HCT116 (cell line): Measurements from ENCODE around the gene TBX4. TPM values are rescaled to one million over a fixed set of nuclear protein-coding genes. Genes with fewer than 3 reads are reported as not detected.

Source experiments
- ATAC-seq: fragments of 200-7000 bp; cut with Tn5 transposase; 2 replicates; pipeline ENCODE4 v1.9.1; 2020; ENCODE audit warnings: mild to moderate bottlenecking, moderate library complexity
- BruUV-seq: library from RNA; stranded (reverse); fragments of 400-500 nt; replicated peaks from 2 replicates; lab custom pipeline; 2021; lab: Mats Ljungman, UMichigan
- CTCF ChIA-PET: fragments of 300-600 bp; sonication (Branson Sonifier 250); formaldehyde crosslinking; loops from one replicate; lab custom pipeline; 2021; ENCODE audit warnings: antibody characterized with exemption; lab: Charles Lee
- POLR2A ChIA-PET: fragments of 300-600, 350-600 bp; sonication (Branson Sonifier 250); formaldehyde crosslinking; loops from one replicate; lab custom pipeline; 2021; ENCODE audit warnings: antibody characterized with exemption; lab: Charles Lee
- RAD21 ChIA-PET, 2 experiments: fragments of 300-600 bp; sonication (Branson Sonifier 250); formaldehyde crosslinking; loops; one replicate each; lab custom pipeline; 2023; ENCODE audit warnings: low total read pairs in 2 of 2; ENCODE audit not compliant: uncharacterized antibody in 2 of 2, unreplicated experiment in 2 of 2, low non-redundant PET in 1 of 2; lab: Charles Lee
- DNase-seq: peaks from one replicate; pipeline ENCODE4 v3.0.0-alpha.2; 2010; ENCODE audit warnings: low read depth, low spot score
- H2AFZ ChIP-seq: fragments of 200-600 bp; shearing (Covaris generic), sonication (generic); 2 replicates; pipeline ENCODE4 v1.6.1; 2017; ENCODE audit warnings: low read depth, mixed run types, mixed read lengths, antibody characterized with exemption, low read length; ENCODE audit not compliant: poor library complexity, severe bottlenecking
- H3K27ac ChIP-seq: 2 replicates; pipeline ENCODE4 v1.5.1; 2012; ENCODE audit warnings: low read depth, low read length
- H3K27me3 ChIP-seq: fragments of 200-600 bp; sonication (generic); 2 replicates; pipeline ENCODE4 v1.6.1; 2016; ENCODE audit warnings: mixed run types, low read length, mixed read lengths; ENCODE audit not compliant: insufficient read depth
- H3K36me3 ChIP-seq, 2 experiments: fragments of 200-500 bp in 1 of 2; fragments of 200-600 bp in 1 of 2; sonication (Bioruptor generic) in 1 of 2; sonication (generic) in 1 of 2; 2 replicates each; pipeline versions ENCODE4 v1.5.1 to v1.6.1; 2014 to 2016; ENCODE audit warnings: low read length in 2 of 2, inconsistent platforms in 1 of 2, mixed read lengths in 1 of 2, mixed run types in 1 of 2; ENCODE audit not compliant: insufficient read depth in 2 of 2, control insufficient read depth in 1 of 2
- H3K4me1 ChIP-seq, 2 experiments: fragments of 200-600 bp in 1 of 2; sonication (generic) in 1 of 2; 2 replicates each; pipeline versions ENCODE4 v1.5.1 to v1.6.1; 2012 to 2017; ENCODE audit warnings: low read length in 2 of 2, inconsistent platforms in 1 of 2, mild to moderate bottlenecking in 1 of 2, mixed read lengths in 1 of 2, mixed run types in 1 of 2, moderate library complexity in 1 of 2; ENCODE audit not compliant: insufficient read depth in 2 of 2, control insufficient read depth in 1 of 2
- H3K4me2 ChIP-seq: fragments of 200-600 bp; sonication (generic); 2 replicates; pipeline ENCODE4 v1.6.1; 2017; ENCODE audit warnings: mixed run types, low read length, mixed read lengths
- H3K4me3 ChIP-seq, 2 experiments: fragments of 200-600 bp in 1 of 2; sonication (generic) in 1 of 2; replicated peaks in 1 of 2; 2 replicates each; pipeline ENCODE4 v1.5.1; 2011 to 2016; ENCODE audit warnings: low read length in 2 of 2, control low read depth in 1 of 2, low read depth in 1 of 2, mild to moderate bottlenecking in 1 of 2, mixed read lengths in 1 of 2, mixed run types in 1 of 2
- H3K79me2 ChIP-seq: fragments of 200-600 bp; sonication (generic); 2 replicates; pipeline ENCODE4 v1.6.1; 2017; ENCODE audit warnings: mild to moderate bottlenecking, mixed run types, low read length, moderate library complexity, mixed read lengths; ENCODE audit not compliant: insufficient read depth
- H3K9ac ChIP-seq: fragments of 200-600 bp; sonication (generic); 2 replicates; pipeline ENCODE4 v1.6.1; 2016; ENCODE audit warnings: low read length, mixed read lengths
- H3K9me2 ChIP-seq: fragments of 200-600 bp; sonication (generic), shearing (Covaris generic); 2 replicates; pipeline ENCODE4 v1.6.1; 2017; ENCODE audit warnings: mixed run types, mild to moderate bottlenecking, moderate library complexity; ENCODE audit not compliant: insufficient read depth
- H3K9me3 ChIP-seq, 2 experiments: fragments of 200-500 bp in 1 of 2; fragments of 200-600 bp in 1 of 2; sonication (Bioruptor generic) in 1 of 2; sonication (generic) in 1 of 2; 2 replicates each; pipeline ENCODE4 v1.6.1; 2014 to 2017; ENCODE audit warnings: low read length in 2 of 2, mixed read lengths in 2 of 2, inconsistent platforms in 1 of 2, low read depth in 1 of 2, mild to moderate bottlenecking in 1 of 2, mixed run types in 1 of 2, moderate library complexity in 1 of 2; ENCODE audit not compliant: control insufficient read depth in 1 of 2, insufficient read depth in 1 of 2
- H4K20me1 ChIP-seq: fragments of 200-600 bp; sonication (generic), shearing (Covaris generic); 2 replicates; pipeline ENCODE4 v1.6.1; 2017; ENCODE audit warnings: mixed run types, mild to moderate bottlenecking, moderate library complexity; ENCODE audit not compliant: insufficient read depth
- CEBPB ChIP-seq: IDR thresholded peaks from 2 replicates; pipeline ENCODE4 v1.6.1; 2012; ENCODE audit warnings: low read depth
- EZH2phosphoT487 ChIP-seq: fragments of 200-600 bp; IDR thresholded peaks from 2 replicates; pipeline ENCODE4 v1.6.1; 2018; ENCODE audit warnings: antibody characterized with exemption, borderline replicate concordance
- JUND ChIP-seq: IDR thresholded peaks from 2 replicates; pipeline ENCODE4 v1.6.1; 2012
- RAD21 ChIP-seq: IDR thresholded peaks from 2 replicates; pipeline ENCODE4 v1.6.1; 2012; ENCODE audit warnings: low read depth, mild to moderate bottlenecking
- REST ChIP-seq: IDR thresholded peaks from 2 replicates; pipeline ENCODE4 v1.6.1; 2012; ENCODE audit warnings: low read depth
- SP1 ChIP-seq: IDR thresholded peaks from 2 replicates; pipeline ENCODE4 v1.6.1; 2012; ENCODE audit warnings: low read depth
- YY1 ChIP-seq: IDR thresholded peaks from 2 replicates; pipeline ENCODE4 v1.6.1; 2011; ENCODE audit warnings: low read length, low read depth, moderate library complexity, mild to moderate bottlenecking; ENCODE audit not compliant: insufficient replicate concordance; ENCODE audit errors: extremely low read depth
- ZNF274 ChIP-seq: fragments of 200-500 bp; sonication (Bioruptor generic); IDR thresholded peaks from 2 replicates; pipeline ENCODE4 v1.6.1; 2014; ENCODE audit warnings: mild to moderate bottlenecking, low read depth, low read length, inconsistent platforms
- intact Hi-C: fragments of 100-400 bp; cut with micrococcal nuclease; formaldehyde crosslinking; loops from 2 replicates; pipeline ENCODE4 v1.10.0; 2022
- total RNA-seq: library from RNA; stranded (reverse); gene quantifications from one replicate; pipeline ENCODE4 v1.2.1, GENCODE V29; 2021; ENCODE audit not compliant: unreplicated experiment

TBX4 gene
- total RNA-seq, 1 experiment from 2014 or later = 0.27 TPM

GRCh38 chr17:61511480-61512182, 59.4 kb downstream of the TBX4 start:
- no peak for TF ChIP-seq YY1
- no peak for TF ChIP-seq SP1
- no peak for TF ChIP-seq CEBPB
- no peak for TF ChIP-seq REST
- TF ChIP-seq EZH2phosphoT487 = no peak
- no peak for TF ChIP-seq RAD21
- no peak for TF ChIP-seq JUND
- no peak for TF ChIP-seq ZNF274
- Histone ChIP-seq H3K27ac (no peak overlapping the region; the same call in 1 of the 2 replicates), H2AFZ (no peak overlapping the region), H3K4me1 (peaks cover 0 to 14% of the 10 kb centered on the region in 2 experiments; a peak in 2 of 4 replicates), H3K9me3 (no peaks in the 10 kb centered on the region), H3K9ac (no peak overlapping the region), H3K9me2 (no peaks in the 10 kb centered on the region), H3K36me3 (no peaks in the 10 kb centered on the region), H4K20me1 (no peaks in the 10 kb centered on the region), H3K79me2 (no peaks in the 10 kb centered on the region), H3K27me3 (no peaks in the 10 kb centered on the region), H3K4me3 (no peak overlapping the region), H3K4me2 (no peak overlapping the region)
- ChIA-PET RAD21 (no interaction called here), CTCF (interaction anchor here (1.8 kb wide), 1 partner anchor 15 kb away, joined by 4 read pairs; no protein-coding TSS in a partner anchor), POLR2A (no interaction called here)
- DNase-seq = no peak
- intact Hi-C loops = no loop called here
- ATAC-seq = peak; percentile 22
- BruUV-seq = no TSS peak
